ENCODE measurements around the gene PRKCD. TPM values are rescaled to one million over a fixed set of nuclear protein-coding genes. Genes with fewer than 3 reads are reported as not detected.

Gene PRKCD
- total and polyA plus RNA-seq, 9 of the 15 experiments (the other 6 are each of a cell fraction or from before 2014, with no cell fraction given): 2.5 to 19.5 (median 6.1) TPM

GRCh38 chr3:53195602-53196574 is 34.9 kb downstream of the PRKCD start (continued):
- TF ChIP-seq RB1 (IDR thresholded peaks at IDR 0.05; ENCODE audit: low read depth) (peak; percentile 44; the same call in 1 of the 2 replicates), MNT (conservative IDR thresholded peaks at IDR 0.05) (peak; percentile 15 to 43; a peak in 1 of 4 replicates), DEAF1 (CRISPR knock-in tag; IDR thresholded peaks at IDR 0.05) (peak; percentile 81), L3MBTL2 (IDR thresholded peaks at IDR 0.05) (peak; percentile 81), CBFB (CRISPR knock-in tag; IDR thresholded peaks at IDR 0.05) (0 out of 2 replicates have a peak, but pooled peaks have one; percentile 15), ZBTB7A (IDR thresholded peaks at IDR 0.05; ENCODE audit: borderline replicate concordance, control insufficient read depth, low read depth, low read length) (peak; percentile 100), MAZ (CRISPR knock-in tag; conservative IDR thresholded peaks at IDR 0.05 in 1 of 2, IDR thresholded peaks at IDR 0.05 in 1 of 2) (peak; percentile 49 to 55; a peak in 2 of 4 replicates), PURB (CRISPR knock-in tag; IDR thresholded peaks at IDR 0.05; ENCODE audit: low read depth) (no peak), HNRNPLL (IDR thresholded peaks at IDR 0.05; ENCODE audit: low read depth, low read length, poor library complexity, severe bottlenecking) (peak; percentile 87), KDM1A (IDR thresholded peaks at IDR 0.05) (no peak), ZBTB33 (CRISPR knock-in tag; IDR thresholded peaks at IDR 0.05) (no peak; the same call in 1 of the 2 replicates), TOE1 (IDR thresholded peaks at IDR 0.05; ENCODE audit: borderline replicate concordance) (no peak), TOE1 (CRISPR knock-in tag; IDR thresholded peaks at IDR 0.05; ENCODE audit: borderline replicate concordance, low read depth) (no peak), ARID4B (CRISPR knock-in tag; IDR thresholded peaks at IDR 0.05) (peak; percentile 44; the same call in 1 of the 2 replicates), STAG1 (CRISPR knock-in tag; IDR thresholded peaks at IDR 0.05; ENCODE audit: borderline replicate concordance) (peak; percentile 59; the same call in 1 of the 2 replicates)
